ENCODE measurements around the gene SCNM1.

- TF ChIP-seq, protein P1, sequence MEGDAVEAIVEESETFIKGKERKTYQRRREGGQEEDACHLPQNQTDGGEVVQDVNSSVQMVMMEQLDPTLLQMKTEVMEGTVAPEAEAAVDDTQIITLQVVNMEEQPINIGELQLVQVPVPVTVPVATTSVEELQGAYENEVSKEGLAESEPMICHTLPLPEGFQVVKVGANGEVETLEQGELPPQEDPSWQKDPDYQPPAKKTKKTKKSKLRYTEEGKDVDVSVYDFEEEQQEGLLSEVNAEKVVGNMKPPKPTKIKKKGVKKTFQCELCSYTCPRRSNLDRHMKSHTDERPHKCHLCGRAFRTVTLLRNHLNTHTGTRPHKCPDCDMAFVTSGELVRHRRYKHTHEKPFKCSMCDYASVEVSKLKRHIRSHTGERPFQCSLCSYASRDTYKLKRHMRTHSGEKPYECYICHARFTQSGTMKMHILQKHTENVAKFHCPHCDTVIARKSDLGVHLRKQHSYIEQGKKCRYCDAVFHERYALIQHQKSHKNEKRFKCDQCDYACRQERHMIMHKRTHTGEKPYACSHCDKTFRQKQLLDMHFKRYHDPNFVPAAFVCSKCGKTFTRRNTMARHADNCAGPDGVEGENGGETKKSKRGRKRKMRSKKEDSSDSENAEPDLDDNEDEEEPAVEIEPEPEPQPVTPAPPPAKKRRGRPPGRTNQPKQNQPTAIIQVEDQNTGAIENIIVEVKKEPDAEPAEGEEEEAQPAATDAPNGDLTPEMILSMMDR (IDR thresholded peaks at IDR 0.05; ENCODE audit: insufficient read depth, low read length), result no peak
- TF ChIP-seq GABPA (IDR thresholded peaks at IDR 0.05; ENCODE audit: low read depth), result no peak
- no peak for TF ChIP-seq POLR2AphosphoS5 (IDR thresholded peaks at IDR 0.05; ENCODE audit: low read depth)
Observed at GRCh38 chr1:151176514-151177045, 10.6 kb downstream of the SCNM1 start.

Data from HL-60 (cell line).